ENCODE results near the gene ARR3. TPM values are rescaled to one million over a fixed set of nuclear protein-coding genes. Genes with fewer than 3 reads are reported as not detected.
A peak's percentile ranks its signal among the peaks of the same experiment; 100 is the strongest.

ARR3 gene
- total RNA-seq, 1 donor from 2014 or later, result not detected

DNA sequence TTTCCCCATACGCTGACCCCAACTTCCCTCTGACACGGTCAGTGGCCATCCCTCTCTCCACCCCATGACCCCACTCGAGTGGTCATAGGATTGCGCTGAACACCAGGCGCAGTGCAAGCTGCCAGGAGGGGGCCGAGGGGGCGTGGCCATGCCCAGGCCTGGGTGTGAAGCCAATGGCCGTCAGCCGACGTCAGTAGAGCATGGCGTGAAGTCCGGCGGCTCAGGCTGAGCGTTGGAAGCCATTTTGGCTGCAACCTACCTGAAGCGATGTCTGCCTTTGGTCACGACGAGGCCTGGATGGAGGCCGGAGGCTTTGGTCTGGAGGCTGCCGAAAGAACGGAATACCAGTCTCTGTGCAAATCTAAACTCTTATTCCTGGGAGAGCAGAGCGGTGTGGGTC, 13.8 kb downstream of the ARR3 start, which contains the start of gene RAB41:
TSS of gene RAB41 (plus strand) at position 222 of the 400 bp plus-strand sequence. CDS start at position 268, 46 bp downstream.
- DNase-seq (ENCODE audit: low read depth), result no peak
- no peaks in the 10 kb centered on the region for H3K27me3 ChIP-seq (ENCODE audit: control insufficient read depth, insufficient read depth, low read length)
- no peak within 1 kb of the TSS for H3K4me3 ChIP-seq (ENCODE audit: low read depth, low read length)
- TF ChIP-seq, protein P1, sequence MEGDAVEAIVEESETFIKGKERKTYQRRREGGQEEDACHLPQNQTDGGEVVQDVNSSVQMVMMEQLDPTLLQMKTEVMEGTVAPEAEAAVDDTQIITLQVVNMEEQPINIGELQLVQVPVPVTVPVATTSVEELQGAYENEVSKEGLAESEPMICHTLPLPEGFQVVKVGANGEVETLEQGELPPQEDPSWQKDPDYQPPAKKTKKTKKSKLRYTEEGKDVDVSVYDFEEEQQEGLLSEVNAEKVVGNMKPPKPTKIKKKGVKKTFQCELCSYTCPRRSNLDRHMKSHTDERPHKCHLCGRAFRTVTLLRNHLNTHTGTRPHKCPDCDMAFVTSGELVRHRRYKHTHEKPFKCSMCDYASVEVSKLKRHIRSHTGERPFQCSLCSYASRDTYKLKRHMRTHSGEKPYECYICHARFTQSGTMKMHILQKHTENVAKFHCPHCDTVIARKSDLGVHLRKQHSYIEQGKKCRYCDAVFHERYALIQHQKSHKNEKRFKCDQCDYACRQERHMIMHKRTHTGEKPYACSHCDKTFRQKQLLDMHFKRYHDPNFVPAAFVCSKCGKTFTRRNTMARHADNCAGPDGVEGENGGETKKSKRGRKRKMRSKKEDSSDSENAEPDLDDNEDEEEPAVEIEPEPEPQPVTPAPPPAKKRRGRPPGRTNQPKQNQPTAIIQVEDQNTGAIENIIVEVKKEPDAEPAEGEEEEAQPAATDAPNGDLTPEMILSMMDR (IDR thresholded peaks at IDR 0.05; ENCODE audit: insufficient read depth, low read length, poor library complexity, severe bottlenecking), result no peak
- H3K36me3 ChIP-seq (ENCODE audit: control insufficient read depth, insufficient read depth, low read length), result no peaks in the 10 kb centered on the region

DNA sequence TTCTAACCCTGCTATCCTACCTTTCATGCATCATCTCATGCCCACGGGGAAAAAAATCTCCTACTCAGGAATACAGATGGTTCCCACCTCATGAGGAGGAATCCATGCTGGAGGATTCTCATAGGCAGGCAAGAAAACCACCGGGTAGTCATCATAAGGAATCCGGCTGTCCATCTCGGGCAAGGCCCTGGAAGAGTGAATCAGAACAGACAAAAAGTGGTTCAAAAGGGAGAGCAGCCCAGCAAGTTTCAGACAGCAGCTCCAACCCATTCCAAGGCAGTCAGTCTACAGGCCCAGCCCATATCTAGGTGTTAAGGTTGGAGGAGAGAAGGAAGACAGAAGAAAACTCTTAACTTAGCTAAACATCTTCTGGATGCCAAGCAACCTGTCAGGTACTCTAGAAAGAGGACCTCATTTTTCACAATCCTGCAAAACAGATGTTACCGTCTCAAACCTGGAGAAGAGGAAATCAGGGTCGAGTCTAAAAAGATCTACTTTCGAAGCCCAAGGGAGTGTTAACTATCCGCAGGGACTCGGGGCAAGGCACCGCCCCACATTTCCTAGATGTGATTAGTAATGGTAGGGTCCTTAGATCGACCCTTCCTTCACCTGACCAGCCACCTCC, 21.1 kb downstream of the ARR3 start:
- TF ChIP-seq, protein P1 (IDR thresholded peaks at IDR 0.05; ENCODE audit: insufficient read depth, low read length, poor library complexity, severe bottlenecking), result no peak
- Histone ChIP-seq H3K4me3 (ENCODE audit: low read depth, low read length) (peak overlapping the region; percentile 83), H3K27me3 (ENCODE audit: control insufficient read depth, insufficient read depth, low read length) (no peaks in the 10 kb centered on the region), H3K36me3 (ENCODE audit: control insufficient read depth, insufficient read depth, low read length) (no peaks in the 10 kb centered on the region)
- no peak for DNase-seq (ENCODE audit: low read depth)

DNA sequence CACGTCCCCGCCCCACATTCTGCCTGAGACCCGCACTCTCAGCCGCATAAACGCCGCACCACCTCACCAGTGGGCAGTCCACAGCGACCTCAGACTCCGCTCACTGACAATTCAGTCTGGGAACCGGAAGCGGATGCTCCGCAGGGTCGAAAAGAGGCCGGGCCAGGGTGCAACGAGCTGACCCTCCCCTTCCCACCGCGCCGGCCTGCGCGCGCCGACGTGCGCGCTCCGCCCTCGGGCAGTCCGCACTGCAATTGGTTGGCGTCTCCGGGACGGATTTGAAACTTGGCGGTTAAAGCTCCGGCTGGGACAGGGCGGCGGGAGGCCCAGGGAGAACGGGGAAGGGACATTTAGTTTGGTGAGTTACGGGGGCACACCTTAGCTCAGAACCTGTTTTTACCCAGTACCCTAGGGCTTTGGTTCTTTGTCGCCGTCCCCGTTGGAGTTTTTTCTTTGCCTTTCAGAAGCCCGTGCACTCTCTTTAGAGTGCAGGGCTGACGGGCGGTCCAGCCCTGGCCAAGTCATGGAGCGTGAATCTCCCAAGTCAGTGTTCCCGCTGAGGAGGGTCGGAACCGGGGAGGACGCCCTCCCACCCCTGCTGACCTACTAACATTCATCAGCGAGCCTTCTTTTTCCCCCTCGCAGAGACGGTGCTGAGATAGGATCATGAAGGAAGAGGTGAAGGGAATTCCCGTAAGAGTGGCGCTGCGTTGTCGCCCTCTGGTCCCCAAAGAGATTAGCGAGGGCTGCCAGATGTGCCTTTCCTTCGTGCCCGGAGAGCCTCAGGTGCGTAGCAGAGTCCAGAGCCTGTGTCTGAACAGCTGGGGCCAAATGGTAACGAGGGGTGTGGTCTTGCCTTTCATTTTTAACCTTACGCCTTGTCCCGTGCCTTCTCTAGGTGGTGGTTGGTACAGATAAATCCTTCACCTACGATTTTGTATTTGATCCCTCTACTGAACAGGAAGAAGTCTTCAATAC, 21.9 kb downstream of the ARR3 start, which contains the start of the genes KIF4A and PDZD11:
TSS of gene KIF4A (plus strand) at position 312 of the 978 bp plus-strand sequence. CDS start at position 667, 355 bp downstream.
TSS of gene PDZD11 (minus strand) at position 135 of the 978 bp plus-strand sequence. CDS start 586 bp downstream, outside the sequence.
- TF ChIP-seq, protein P1 (IDR thresholded peaks at IDR 0.05; ENCODE audit: insufficient read depth, low read length, poor library complexity, severe bottlenecking), result no peak
- H3K36me3 ChIP-seq (ENCODE audit: control insufficient read depth, insufficient read depth, low read length), result no peaks in the 10 kb centered on the region
- peak within 1 kb of the TSS; percentile 83 for H3K4me3 ChIP-seq (ENCODE audit: low read depth, low read length)
- no peaks in the 10 kb centered on the region for H3K27me3 ChIP-seq (ENCODE audit: control insufficient read depth, insufficient read depth, low read length)
- DNase-seq (ENCODE audit: low read depth), result peak; percentile 37

DNA sequence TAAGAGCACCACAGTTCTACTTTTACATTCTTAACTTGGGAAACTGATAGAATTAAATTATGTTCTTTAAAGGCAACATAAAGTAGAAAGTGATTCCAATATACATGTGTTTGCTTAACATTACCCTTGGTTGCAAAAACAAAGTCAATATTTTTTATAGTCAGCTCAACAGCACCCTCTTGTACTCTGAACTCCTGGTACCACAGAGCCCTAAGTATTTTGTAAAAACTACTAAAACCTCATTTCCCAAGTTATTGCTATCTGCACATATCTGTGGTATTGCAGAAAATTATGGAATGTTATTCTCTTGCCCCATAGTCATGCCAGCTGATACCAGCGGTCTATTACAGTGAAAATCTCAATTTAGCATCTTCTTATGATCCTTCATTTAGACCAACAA, 24.7 kb downstream of the ARR3 start:
- Histone ChIP-seq H3K4me3 (ENCODE audit: low read depth, low read length) (no peak overlapping the region), H3K27me3 (ENCODE audit: control insufficient read depth, insufficient read depth, low read length) (no peaks in the 10 kb centered on the region), H3K36me3 (ENCODE audit: control insufficient read depth, insufficient read depth, low read length) (no peaks in the 10 kb centered on the region)
- TF ChIP-seq, protein P1 (IDR thresholded peaks at IDR 0.05; ENCODE audit: insufficient read depth, low read length, poor library complexity, severe bottlenecking), result no peak
- no peak for DNase-seq (ENCODE audit: low read depth)

DNA sequence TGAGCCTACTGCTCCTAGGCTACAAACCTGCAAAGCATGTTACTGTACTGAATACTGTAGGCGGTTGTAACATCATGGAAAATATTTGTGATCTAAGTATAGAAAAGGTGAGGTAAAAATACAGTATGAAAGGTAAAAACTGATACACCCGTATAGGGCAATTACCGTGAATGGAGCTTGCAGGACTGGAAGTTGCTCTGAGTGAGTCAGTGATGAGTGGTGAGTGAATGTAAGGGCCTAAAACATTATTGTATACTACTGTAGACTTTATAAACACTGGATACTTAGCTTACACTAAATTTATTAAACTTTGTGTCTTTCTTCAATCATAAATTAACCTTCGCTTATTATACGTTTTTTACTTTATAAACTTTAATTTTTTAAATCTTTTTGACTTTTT, 25.5 kb downstream of the ARR3 start:
- no peak for DNase-seq (ENCODE audit: low read depth)
- Histone ChIP-seq H3K27me3 (ENCODE audit: control insufficient read depth, insufficient read depth, low read length) (no peaks in the 10 kb centered on the region), H3K4me3 (ENCODE audit: low read depth, low read length) (no peak overlapping the region), H3K36me3 (ENCODE audit: control insufficient read depth, insufficient read depth, low read length) (no peaks in the 10 kb centered on the region)
- TF ChIP-seq, protein P1 (IDR thresholded peaks at IDR 0.05; ENCODE audit: insufficient read depth, low read length, poor library complexity, severe bottlenecking), result no peak
